IPS-NIHi11 (cell line): ENCODE measurements around the gene PDLIM4.

Experiments
- DNase-seq: peaks from one replicate; pipeline ENCODE4 v3.0.0; 2012; ENCODE audit warnings: mixed read lengths, low spot score

The PDLIM4 gene

DNA sequence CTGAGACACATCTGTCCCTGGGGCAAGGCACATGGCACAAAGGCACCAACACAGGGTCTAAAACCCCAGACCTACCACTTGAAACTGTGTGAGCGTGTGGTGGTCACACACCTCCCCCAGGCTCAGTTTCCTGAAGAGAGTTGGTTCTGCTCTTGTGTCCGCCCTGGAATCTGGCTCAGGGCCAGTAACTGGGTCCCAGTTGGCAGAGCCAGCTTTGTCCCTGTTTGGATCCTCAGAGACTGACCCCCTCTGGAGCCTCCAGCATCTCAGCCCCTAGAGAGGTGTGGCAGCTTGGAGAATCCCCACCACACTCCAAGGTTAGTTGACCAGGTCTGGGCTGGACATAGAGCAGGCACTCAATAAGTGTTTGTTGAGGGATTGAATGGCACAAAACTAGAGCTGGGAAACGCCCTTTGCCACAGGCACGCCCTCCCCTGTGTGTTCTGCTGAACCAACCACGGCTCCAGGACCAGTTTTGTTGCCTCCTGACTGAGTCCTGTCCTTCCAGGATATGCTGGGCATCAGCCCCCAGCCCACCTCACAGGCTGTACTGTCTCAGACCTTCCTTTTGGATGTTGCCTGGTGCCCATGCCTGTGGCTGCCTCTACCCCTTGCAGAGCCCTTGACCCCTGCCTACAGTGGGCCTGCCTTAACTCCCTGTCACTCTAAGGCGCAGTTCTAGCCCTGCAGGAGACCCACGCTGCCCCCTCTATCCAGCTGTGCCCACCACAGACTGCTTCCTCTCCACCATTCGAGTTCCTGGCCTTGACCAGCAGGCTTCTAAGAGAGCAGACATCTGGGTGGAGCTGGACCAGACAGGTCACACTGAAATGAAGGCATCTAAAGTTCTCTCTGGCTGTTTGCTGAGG, 3.8 kb upstream of the PDLIM4 start:
- no peak for DNase-seq

DNA sequence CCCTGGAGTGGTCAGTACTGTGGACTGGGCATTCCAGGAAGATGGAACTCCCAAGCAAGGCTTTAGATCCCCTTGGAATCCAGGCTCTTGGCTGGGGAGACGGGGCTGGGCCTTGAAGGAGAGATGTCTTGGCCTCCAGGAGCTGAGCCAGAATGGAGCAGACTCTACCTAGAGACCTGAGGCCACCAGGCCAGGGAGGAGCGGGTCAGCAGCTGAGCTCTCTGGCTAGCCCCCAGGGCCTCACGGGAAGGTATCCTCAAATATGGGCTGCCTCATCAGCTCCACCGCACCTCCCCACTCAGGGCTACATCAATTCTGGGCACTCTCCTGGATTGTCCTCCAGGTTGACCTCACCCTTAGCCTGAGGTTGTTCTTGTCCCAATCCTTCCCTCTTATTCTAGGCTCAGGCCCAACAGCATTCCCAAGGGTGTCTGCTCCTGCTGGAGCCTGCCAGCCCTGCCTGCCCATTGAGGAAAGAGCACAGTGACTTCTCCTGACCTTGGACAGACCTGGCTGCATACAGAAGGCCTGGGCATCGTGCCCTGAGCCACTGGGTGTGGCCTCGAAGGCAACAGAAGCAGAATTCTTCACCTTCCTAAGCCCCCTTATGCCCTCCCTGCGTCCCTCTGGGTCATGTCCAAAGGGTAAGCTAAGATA, 3.0 kb upstream of the PDLIM4 start:
- no peak for DNase-seq

DNA sequence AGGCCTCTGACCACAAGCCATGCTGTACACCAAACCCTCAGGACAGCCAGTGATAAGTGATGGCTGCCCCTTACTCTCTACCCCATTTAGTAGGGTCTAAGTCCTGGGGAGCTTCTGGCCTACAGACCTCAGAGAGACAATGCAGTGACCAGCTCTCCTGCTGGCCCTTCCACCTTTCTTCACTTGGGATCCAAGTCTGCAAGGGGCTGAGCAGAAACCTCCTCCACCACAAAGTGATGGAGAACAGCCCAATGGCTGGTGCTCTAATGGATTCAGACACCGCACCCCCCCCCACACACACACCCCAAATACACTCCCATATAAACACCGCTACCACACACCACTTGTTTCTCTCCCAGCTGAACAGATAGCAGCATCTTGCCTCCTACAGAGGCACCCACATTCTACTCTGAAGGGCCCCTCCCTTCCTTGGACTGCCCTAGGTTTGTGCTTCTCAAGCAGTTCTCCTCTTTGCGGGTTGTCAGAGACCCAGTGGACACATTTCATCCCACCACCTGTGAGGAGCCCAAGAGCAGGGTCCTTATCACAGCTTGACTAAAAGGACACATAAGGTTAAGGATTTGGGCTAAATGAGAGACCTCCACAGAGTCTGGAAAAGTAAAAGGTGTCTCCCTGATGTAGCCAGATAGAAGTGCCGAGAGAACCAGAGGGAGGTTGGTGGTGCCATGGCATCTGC, 1.3 kb upstream of the PDLIM4 start:
- DNase-seq: no peak

- no peak for DNase-seq
Observed at GRCh38 chr5:132256783-132257130, 739 bp upstream of the PDLIM4 start.

GRCh38 chr5:132258102-132259068, 889 bp downstream of the PDLIM4 start:
- no peak for DNase-seq

GRCh38 chr5:132259069-132259851, 1.8 kb downstream of the PDLIM4 start:
- no peak for DNase-seq

- no peak for DNase-seq
Observed at GRCh38 chr5:132260051-132260450, 2.6 kb downstream of the PDLIM4 start.

DNA sequence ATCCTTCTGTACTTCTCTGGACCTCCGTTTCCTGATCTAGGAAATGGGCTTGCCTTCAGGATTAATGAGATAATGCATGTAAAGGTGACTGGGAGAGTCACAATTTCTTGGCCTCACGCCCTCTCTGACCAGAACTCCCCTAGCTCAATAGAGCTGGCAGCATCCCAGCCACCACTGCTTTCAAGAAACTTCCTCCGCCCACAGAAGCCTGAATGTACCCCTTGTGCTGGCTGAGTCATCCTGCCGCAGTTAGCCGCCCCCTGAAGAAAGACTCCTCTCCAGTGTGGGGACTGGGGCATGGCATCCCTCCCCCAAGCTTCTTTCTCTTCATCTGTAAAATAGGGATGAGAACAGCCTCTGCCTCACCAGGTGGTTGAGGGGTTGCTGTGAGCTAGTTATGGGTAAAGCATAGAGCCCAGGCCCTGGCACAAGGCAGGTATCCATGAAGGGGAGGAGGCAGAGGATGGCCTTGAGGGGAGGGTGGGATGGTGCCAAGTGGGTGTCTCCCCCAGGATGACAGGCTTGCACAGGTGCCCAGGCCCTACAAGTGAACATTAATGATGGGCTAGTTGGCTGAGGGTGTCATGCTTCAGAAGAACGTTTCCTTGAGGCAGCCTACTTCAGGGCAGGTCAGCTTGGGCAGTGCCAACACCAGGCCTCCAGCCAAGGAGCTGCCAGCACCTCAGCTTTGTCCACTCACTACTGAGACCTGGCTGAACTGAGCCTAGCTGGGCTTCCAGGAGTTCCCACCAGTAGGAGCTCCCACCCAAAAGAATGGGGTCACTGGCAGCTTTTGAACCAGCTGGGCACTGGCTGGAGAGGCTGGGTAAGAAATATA, 3.4 kb downstream of the PDLIM4 start:
- no peak for DNase-seq

DNA sequence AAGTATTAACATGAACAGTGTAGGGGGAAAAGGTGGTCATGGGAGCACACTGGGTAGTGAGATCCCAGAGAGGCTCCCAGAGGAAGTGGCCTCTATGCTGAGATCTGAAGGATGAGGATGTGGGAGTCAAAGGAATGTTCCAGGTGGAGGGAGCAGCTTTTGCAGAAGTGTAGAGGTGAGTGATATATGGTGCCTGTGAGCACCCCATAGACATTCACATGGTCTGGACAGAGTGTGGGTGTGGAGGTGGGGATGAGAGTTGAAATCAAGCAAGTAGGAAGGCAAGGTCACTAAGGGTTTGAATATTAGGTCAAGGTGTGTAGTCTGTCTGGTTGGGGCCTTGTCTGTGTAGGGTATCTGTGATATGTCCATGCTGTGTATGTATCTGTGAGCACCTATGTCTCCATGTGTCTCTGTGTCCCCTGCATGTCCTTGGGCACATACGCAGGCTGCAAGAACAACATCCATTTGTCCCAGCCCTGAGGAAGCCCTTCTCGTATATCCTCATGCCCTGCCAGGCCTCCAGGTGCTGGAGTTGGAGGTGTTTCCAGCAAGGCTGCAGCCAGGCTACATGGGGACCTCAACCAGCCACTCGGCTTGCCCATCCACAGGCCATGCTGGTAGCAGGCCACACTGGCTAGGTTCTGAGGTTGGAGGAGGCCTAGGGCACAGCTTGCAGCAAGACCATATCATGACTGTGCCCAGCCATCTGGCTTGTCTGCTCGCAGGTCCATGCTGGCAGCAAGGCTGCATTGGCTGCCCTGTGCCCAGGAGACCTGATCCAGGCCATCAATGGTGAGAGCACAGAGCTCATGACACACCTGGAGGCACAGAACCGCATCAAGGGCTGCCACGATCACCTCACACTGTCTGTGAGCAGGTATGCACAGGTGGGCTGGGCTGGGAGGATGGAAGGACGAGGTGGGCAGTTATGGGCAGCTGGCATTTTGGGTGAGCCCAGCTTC, 4.7 kb downstream of the PDLIM4 start:
- DNase-seq: no peak

DNA sequence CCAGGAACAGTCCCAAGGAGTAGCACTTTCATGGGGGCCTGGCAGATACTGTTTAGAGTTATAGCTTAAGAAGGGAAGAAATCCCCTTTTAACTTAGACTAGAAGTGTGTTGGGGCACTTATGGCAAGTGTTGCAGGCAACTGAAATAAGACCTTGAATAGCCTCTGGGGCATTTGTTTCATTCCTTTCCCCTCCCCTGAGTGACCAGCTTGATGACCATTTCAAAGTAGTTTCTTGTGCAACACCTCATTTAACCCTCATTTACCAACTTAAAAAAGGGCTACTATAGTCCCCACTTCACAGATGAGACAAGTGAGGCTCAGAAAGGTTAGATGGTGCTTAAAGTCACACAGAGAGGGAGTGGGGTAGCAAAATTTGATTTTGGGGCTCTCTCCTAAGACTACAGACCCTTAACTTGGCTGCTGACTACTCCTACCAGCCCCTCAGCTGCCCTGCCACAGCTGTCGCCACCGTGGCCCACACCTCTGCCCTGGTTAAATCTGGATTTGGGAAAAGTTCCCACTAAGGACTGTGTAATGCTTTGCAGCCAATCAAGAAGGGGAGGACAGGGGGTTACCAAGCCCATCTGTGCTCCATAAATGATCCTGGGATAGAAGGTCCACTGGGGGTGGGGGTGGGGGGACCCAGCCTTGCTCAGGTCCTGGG, 5.5 kb downstream of the PDLIM4 start:
- no peak for DNase-seq

- DNase-seq: no peak
Observed at GRCh38 chr5:132263548-132264261, 6.2 kb downstream of the PDLIM4 start.

DNA sequence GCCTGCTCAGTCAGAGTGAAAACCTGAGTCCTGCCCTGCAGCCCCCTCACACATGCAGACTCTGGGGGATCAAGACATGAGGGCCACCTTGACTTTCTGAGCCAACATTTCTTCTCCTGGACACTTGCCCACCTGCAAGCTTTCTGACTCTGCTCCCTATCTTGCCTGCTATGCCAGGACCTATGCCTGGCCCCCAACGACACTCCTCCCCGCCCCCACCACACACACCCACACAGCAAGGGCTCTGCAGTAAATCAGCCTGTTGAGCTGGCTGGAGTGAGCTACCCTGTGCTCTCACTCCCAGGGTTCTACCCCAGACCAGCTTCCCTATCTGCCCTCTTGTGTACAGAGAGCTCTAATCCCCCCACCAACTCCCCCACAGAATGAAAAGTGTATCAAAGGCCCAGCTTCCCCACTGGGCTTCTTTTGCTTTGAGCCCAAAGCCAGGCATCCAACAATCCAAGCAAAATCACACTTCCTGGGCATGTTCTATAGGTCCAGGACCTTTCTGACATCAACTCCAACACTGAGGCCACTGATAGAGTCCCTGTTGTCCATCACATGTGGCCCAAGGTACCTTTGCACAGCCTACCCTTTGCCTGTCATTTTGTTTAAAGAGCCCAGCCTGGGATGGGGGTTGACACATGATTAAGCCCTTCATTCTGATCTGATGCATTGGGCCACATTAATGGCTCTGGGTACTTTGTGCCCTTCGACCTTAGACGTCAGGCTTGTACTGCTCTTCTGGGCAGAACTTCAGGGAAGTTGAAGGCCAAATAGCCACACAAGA, 7.2 kb downstream of the PDLIM4 start:
- DNase-seq: no peak

DNA sequence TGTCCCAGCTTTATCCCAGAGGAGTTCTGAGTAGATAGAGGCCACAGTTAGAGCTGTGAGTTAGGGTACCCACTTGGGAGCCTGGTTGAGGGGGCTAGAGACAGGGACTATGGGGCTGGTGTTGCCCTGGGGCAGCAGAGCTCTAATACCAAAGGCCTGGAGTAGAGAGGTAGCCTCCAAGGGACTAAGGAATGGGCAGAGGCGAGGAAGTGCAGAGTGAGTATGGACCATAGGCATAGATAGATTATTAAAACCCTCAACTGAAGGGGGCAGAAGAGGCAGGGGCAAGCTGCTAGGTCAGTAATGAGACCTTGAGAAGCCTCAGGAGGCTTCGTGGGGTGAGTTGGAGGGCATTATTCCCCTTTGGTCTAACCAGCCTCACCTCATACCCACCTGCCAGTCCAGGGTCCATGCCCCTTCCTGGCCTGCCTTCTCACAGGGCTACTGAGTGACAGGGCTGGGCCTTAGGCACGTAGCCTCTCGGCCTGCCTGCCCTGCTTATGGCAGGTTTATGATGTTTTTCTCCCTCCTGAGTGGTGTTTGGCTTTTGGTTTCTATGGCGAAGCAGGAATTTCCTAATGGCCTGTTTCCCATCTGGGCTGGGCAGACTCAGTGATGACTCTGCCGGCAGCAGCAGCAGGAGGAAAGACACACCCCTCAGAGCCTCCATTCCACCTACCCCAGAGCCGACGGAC, 8.0 kb downstream of the PDLIM4 start:
- DNase-seq: no peak

DNA sequence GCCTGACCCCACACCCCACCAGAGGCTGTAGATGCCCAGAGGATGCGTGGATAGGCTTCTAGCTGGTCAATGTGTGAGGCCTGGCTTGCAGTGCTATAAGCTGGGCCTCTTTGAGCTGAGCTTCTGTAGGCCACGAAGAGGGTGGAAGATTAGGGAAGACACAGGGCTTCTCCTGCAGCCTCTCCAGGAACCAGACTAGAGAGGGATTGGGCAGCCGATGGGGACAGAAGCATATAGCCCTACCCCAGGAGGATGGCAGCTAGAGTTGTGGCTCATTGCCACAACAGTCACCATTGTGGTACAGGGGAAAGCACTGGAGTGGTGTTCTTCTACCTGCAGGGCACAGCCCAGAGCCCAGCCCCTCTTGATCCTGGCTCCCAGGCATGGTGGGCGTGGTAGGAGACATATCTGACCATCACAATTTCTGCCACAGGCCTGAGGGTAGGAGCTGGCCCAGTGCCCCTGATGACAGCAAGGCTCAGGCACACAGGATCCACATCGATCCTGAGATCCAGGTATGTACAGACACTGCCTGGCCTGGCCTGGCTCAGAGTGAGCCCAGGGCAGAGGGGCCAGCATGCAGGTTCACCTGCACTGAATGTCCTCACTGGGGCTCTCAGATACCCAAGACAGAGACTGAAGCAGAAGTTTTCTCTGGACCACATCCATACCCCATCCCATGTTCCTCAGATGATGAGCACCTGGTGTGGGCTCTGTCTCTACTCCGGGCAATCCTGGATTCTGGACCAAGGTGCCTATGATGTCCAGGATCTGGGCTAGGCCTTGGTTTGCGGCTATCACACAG, 8.7 kb downstream of the PDLIM4 start:
- DNase-seq: no peak

GRCh38 chr5:132266836-132267160, 9.3 kb downstream of the PDLIM4 start:
- no peak for DNase-seq
